ENCODE measurements around the gene DCAF10.
"Not testable (repeated sequence)": the region's sequence is repeated elsewhere in the genome, so short reads cannot be mapped to it uniquely, and the experiment has no call there.

The DCAF10 gene

DNA sequence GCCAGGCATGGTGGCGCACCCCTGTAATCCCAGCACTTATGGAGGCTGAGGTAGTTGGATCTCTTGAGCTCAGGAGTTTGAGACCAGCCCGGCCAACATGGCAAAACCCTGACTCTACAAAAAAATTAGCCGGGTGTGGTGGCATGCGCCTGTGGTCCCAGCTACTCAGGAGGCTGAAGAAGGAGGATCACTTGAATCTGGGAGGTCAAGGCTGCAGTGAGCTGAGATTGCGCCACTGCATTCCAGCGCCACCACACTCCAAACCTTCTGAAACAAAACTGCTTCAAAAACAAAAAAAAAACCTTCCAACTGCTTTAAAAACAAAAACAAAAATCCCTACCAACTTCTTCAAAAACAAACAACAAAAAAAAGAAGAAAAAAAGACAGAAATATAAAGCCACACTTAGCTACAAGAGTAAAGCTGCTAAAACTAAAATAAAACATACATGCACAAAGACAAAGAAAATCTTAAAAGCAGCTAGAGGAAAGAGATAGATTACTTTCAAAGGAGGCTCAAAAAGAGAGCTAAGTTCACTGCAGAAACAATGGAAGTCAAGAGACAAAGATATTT is 11.4 kb downstream of the DCAF10 start:
- H3K9me3 ChIP-seq (replicated peaks in 1 of 11): peaks cover 0 to 8% (median 0%) of the 10 kb centered on the region in 11 experiments; a peak in 3 of 22 replicates
- H3K4me3 ChIP-seq: no peak overlapping the region
- H3K27me3 ChIP-seq: no peaks in the 10 kb centered on the region
- no peak overlapping the region for H3K9ac ChIP-seq
- peaks cover 23 to 48% (median 37%) of the 10 kb centered on the region in 11 experiments for H3K36me3 ChIP-seq
- peaks cover 0 to 17% (median 3%) of the 10 kb centered on the region in 10 experiments; a peak in 7 of 20 replicates for H3K4me1 ChIP-seq
- peaks cover 4 to 75% (median 33%) of the 10 kb centered on the region in 11 experiments; a peak in 19 of 22 replicates for H4K20me1 ChIP-seq
- peak overlapping the region in 1 of 11 experiments; percentile 18; a peak in 2 of 22 replicates for H3K4me2 ChIP-seq
- peak overlapping the region in 1 of 11 experiments; percentile 27; a peak in 1 of 22 replicates for H3K27ac ChIP-seq
- TF ChIP-seq Cebpa-rat (IDR thresholded peaks at IDR 0.05): no peak

DNA sequence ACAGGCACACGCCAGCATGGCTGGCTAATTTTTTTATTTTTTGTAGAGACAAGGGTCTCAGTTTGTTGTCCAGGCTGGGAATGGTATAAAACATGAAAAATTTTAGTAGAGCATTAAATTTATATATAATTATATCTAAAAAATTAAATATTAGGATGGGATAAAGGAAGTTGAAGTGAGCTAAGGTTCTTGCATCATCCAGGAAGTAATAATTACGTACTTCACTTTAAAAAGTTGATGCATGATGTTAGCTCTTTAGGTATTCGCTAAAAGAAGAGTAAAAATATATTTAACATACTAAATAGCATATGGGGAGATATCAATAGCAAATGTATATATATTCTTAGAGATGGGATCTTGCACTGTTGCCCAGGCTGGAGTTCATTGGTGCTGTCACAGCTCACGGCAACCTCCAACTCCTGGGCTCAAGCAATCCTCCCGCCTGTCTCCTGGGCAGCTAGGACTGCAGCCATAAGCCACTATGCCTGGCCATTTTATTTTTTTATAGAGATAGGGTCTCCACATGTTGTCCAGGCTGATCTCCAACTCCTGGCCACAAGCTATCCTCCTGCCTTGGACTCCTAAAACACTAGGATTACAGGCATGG is 12.3 kb downstream of the DCAF10 start:
- H3K27ac ChIP-seq: peak overlapping the region in 3 of 11 experiments; percentile 12 to 34 (median 27); a peak in 4 of 22 replicates
- H3K4me1 ChIP-seq: peaks cover 0 to 17% (median 3%) of the 10 kb centered on the region in 10 experiments; a peak in 7 of 20 replicates
- peaks cover 19 to 42% (median 33%) of the 10 kb centered on the region in 11 experiments for H3K36me3 ChIP-seq
- no peak overlapping the region for H3K4me3 ChIP-seq
- H3K27me3 ChIP-seq: no peaks in the 10 kb centered on the region
- H3K4me2 ChIP-seq: peak overlapping the region in 3 of 11 experiments; percentile 10 to 18 (median 12); a peak in 4 of 22 replicates
- no peak for TF ChIP-seq Cebpa-rat (IDR thresholded peaks at IDR 0.05)
- H3K9me3 ChIP-seq (replicated peaks in 1 of 11): peaks cover 0 to 8% (median 0%) of the 10 kb centered on the region in 11 experiments; a peak in 3 of 22 replicates
- peaks cover 7 to 75% (median 36%) of the 10 kb centered on the region in 11 experiments; a peak in 17 of 22 replicates for H4K20me1 ChIP-seq
- no peak overlapping the region; a peak in 1 of 22 replicates for H3K9ac ChIP-seq

GRCh38 chr9:37818849-37819248 is 18.3 kb downstream of the DCAF10 start:
- Histone ChIP-seq H3K9ac (no peak overlapping the region), H4K20me1 (peaks cover 4 to 46% (median 28%) of the 10 kb centered on the region in 11 experiments; a peak in 15 of 22 replicates)

GRCh38 chr9:37820142-37820541 is 19.5 kb downstream of the DCAF10 start:
- Histone ChIP-seq H3K4me2 (no peak overlapping the region), H3K27me3 (no peaks in the 10 kb centered on the region), H3K36me3 (peaks cover 45 to 77% (median 58%) of the 10 kb centered on the region in 11 experiments), H3K27ac (no peak overlapping the region), H3K9ac (no peak overlapping the region), H3K4me3 (no peak overlapping the region), H3K9me3 (replicated peaks in 1 of 11) (no peaks in the 10 kb centered on the region), H4K20me1 (peaks cover 4 to 46% (median 27%) of the 10 kb centered on the region in 11 experiments; a peak in 15 of 22 replicates), H3K4me1 (no peaks in the 10 kb centered on the region)
- no peak for TF ChIP-seq Cebpa-rat (IDR thresholded peaks at IDR 0.05)

More at GRCh38 chr9:37818849-37819248, 18.3 kb downstream of the DCAF10 start:
- no peak for TF ChIP-seq Cebpa-rat (IDR thresholded peaks at IDR 0.05)
- H3K4me2 ChIP-seq: no peak overlapping the region
- no peaks in the 10 kb centered on the region for H3K9me3 ChIP-seq (replicated peaks in 1 of 11)
- no peak overlapping the region for H3K4me3 ChIP-seq
- no peak overlapping the region for H3K27ac ChIP-seq
- H3K27me3 ChIP-seq: no peaks in the 10 kb centered on the region
- H3K36me3 ChIP-seq: peaks cover 33 to 64% (median 46%) of the 10 kb centered on the region in 11 experiments
- H3K4me1 ChIP-seq: no peaks in the 10 kb centered on the region

DNA sequence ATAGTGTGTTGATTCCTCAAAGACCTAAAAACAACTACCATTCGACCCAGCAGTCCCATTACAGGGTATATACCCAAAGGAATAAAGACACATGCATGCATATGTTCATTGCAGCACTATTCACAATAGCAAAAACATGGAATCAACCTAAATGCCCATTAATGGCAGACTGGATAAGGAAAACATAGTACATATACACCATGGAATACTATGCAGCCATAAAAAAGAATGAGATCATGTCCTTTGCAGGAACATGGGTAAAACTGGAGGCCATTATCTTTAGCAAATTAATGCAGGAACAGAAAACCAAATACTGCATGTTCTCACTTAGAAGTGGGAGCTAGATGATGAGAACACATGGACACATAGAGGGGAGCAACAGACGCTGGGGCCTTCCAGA is 24.6 kb downstream of the DCAF10 start:
- H3K27me3 ChIP-seq; H3K9me3 ChIP-seq (replicated peaks in 1 of 11); H3K4me1 ChIP-seq; H3K4me2 ChIP-seq; H3K4me3 ChIP-seq; H3K27ac ChIP-seq; H3K9ac ChIP-seq: not testable (repeated sequence)
- Histone ChIP-seq H3K36me3 (peaks cover 75 to 98% (median 90%) of the 10 kb centered on the region in 11 experiments), H4K20me1 (peaks cover 0 to 11% (median 4%) of the 10 kb centered on the region in 11 experiments; a peak in 7 of 22 replicates)

DNA sequence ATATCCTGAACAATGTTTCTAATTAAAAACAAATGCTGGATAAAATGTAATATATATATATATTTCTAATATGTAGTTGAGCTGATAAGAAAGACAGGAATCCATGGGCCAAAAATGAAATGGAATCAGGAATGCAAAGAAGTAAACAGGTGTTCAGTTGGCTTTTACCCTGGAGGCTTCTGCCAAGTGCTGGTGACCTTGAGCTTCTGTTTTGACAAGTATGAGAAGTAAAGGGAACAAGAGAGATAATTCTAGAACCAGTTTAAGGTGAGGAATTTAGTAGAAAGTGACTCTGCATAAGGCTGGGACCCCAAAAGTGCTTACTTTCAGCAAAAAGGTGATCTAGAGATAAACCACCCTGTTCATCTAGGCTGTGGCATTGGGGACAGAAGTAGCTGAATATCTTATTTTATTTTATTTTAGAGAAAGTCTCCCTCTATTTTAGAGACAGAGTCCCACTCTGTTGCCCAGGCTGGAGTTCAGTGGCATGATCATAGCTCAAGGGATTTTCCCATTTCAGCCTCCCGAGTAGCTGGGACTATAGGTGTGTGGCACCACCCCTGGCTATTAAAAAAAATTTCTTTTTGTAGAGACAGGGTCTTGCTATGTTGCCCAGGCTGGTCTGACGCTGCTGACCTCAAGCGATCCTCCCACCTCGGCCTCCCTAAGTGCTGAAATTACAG is 27.0 kb downstream of the DCAF10 start:
- H3K27ac ChIP-seq: no peak overlapping the region
- no peak overlapping the region for H3K9ac ChIP-seq
- H3K27me3 ChIP-seq: no peaks in the 10 kb centered on the region
- peaks cover 76 to 98% (median 86%) of the 10 kb centered on the region in 11 experiments for H3K36me3 ChIP-seq
- no peak overlapping the region for H3K4me3 ChIP-seq
- H3K4me1 ChIP-seq: no peaks in the 10 kb centered on the region
- H3K9me3 ChIP-seq (replicated peaks in 1 of 11): no peaks in the 10 kb centered on the region
- no peak for TF ChIP-seq Cebpa-rat (IDR thresholded peaks at IDR 0.05)
- no peak overlapping the region for H3K4me2 ChIP-seq
- peaks cover 0 to 21% (median 6%) of the 10 kb centered on the region in 11 experiments; a peak in 10 of 22 replicates for H4K20me1 ChIP-seq

DNA sequence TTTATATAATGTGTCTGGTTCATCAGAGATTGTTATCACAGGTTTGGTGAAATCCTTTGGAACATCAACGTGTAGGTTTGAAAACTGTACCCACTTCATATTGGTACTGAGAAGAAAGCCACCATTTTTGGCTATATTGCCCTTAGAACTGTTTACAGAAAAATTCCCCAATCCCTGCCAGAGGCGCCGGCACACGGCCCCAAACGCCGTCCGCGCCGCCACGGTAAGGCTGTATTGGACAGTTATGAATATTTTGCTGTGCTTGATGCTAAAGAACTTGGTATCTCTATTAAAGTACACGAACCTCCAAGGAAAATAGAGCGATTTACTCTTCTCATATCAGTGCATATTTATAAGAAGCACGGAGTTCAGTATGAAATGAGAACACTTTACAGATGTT is 35.2 kb downstream of the DCAF10 start:
- Histone ChIP-seq H3K27me3 (no peaks in the 10 kb centered on the region), H3K4me3 (no peak overlapping the region), H3K36me3 (peaks cover 37 to 79% (median 43%) of the 10 kb centered on the region in 11 experiments), H3K9ac (no peak overlapping the region), H4K20me1 (peaks cover 0 to 38% (median 14%) of the 10 kb centered on the region in 11 experiments; a peak in 10 of 22 replicates), H3K27ac (no peak overlapping the region), H3K4me1 (peaks cover 0 to 8% (median 0%) of the 10 kb centered on the region in 10 experiments; a peak in 5 of 20 replicates), H3K4me2 (no peak overlapping the region), H3K9me3 (replicated peaks in 1 of 11) (no peaks in the 10 kb centered on the region)
- no peak for TF ChIP-seq Cebpa-rat (IDR thresholded peaks at IDR 0.05)

GRCh38 chr9:37836386-37836785 is 35.8 kb downstream of the DCAF10 start:
- H3K27ac ChIP-seq: no peak overlapping the region

More at GRCh38 chr9:37836386-37836785, 35.8 kb downstream of the DCAF10 start:
- H3K36me3 ChIP-seq: peaks cover 34 to 75% (median 40%) of the 10 kb centered on the region in 11 experiments
- peaks cover 0 to 8% (median 0%) of the 10 kb centered on the region in 10 experiments; a peak in 5 of 20 replicates for H3K4me1 ChIP-seq
- no peak overlapping the region for H3K9ac ChIP-seq
- H3K4me3 ChIP-seq: no peak overlapping the region
- no peak for TF ChIP-seq Cebpa-rat (IDR thresholded peaks at IDR 0.05)
- H3K9me3 ChIP-seq (replicated peaks in 1 of 11): no peaks in the 10 kb centered on the region
- peaks cover 0 to 38% (median 13%) of the 10 kb centered on the region in 11 experiments; a peak in 10 of 22 replicates for H4K20me1 ChIP-seq
- H3K27me3 ChIP-seq: no peaks in the 10 kb centered on the region
- no peak overlapping the region for H3K4me2 ChIP-seq
